Neural cell (in vitro differentiated cells): ENCODE data around the gene PODXL2.

ENCODE experiments used
- SMC3 ChIP-seq: fragments of 450-650 bp; conservative IDR thresholded peaks from 2 replicates; pipeline ENCODE4 v1.6.1; 2014; ENCODE audit warnings: antibody characterized with exemption, mild to moderate bottlenecking, moderate library complexity; ENCODE audit not compliant: poor library complexity
- TF ChIP-seq, protein P1 (sequence below): fragments of 450-650 bp; IDR thresholded peaks from 2 replicates; pipeline ENCODE4 v1.5.1; 2014; ENCODE audit warnings: antibody characterized with exemption, mild to moderate bottlenecking, moderate library complexity; ENCODE audit not compliant: poor library complexity, severe bottlenecking
- TF ChIP-seq, protein P2 (sequence below): IDR thresholded peaks from 2 replicates; pipeline ENCODE4 v1.6.1; 2012; ENCODE audit warnings: borderline replicate concordance

DNA sequence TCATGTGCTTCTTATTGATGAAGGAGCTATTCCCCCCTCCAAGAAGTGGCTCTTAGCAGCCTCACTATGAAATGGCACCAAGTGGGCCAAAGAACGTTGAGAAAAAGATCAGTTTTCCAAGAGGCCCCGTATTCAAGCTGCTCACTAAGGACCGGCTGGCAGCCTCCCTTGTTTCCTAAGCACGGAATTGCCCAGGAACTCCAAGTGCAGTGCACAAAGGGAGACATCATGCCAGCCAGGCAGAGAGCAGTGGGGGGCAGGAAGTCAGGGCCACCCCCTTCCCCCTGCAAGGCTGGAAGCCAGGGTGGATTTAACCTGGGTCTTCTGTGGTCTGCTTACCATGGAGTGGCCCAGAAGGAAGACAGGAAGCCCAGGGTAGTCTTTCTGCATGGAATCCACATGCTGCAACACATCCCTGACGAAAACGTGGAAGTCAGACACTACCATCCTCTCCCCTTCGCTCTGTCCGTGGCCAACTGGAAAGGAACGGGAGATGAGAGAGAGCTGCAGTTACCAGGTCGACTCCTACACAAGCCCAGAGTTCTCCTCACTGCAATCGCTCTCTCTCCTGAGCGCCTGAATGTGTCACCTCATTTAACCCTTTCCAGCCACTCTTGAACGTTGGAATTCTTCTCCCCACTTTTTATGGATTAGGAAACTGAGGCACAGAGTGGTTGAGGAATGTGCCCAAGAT is 93.3 kb downstream of the PODXL2 start:
- no peak for TF ChIP-seq SMC3
- TF ChIP-seq, protein P1, sequence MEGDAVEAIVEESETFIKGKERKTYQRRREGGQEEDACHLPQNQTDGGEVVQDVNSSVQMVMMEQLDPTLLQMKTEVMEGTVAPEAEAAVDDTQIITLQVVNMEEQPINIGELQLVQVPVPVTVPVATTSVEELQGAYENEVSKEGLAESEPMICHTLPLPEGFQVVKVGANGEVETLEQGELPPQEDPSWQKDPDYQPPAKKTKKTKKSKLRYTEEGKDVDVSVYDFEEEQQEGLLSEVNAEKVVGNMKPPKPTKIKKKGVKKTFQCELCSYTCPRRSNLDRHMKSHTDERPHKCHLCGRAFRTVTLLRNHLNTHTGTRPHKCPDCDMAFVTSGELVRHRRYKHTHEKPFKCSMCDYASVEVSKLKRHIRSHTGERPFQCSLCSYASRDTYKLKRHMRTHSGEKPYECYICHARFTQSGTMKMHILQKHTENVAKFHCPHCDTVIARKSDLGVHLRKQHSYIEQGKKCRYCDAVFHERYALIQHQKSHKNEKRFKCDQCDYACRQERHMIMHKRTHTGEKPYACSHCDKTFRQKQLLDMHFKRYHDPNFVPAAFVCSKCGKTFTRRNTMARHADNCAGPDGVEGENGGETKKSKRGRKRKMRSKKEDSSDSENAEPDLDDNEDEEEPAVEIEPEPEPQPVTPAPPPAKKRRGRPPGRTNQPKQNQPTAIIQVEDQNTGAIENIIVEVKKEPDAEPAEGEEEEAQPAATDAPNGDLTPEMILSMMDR: no peak
- TF ChIP-seq, protein P2, sequence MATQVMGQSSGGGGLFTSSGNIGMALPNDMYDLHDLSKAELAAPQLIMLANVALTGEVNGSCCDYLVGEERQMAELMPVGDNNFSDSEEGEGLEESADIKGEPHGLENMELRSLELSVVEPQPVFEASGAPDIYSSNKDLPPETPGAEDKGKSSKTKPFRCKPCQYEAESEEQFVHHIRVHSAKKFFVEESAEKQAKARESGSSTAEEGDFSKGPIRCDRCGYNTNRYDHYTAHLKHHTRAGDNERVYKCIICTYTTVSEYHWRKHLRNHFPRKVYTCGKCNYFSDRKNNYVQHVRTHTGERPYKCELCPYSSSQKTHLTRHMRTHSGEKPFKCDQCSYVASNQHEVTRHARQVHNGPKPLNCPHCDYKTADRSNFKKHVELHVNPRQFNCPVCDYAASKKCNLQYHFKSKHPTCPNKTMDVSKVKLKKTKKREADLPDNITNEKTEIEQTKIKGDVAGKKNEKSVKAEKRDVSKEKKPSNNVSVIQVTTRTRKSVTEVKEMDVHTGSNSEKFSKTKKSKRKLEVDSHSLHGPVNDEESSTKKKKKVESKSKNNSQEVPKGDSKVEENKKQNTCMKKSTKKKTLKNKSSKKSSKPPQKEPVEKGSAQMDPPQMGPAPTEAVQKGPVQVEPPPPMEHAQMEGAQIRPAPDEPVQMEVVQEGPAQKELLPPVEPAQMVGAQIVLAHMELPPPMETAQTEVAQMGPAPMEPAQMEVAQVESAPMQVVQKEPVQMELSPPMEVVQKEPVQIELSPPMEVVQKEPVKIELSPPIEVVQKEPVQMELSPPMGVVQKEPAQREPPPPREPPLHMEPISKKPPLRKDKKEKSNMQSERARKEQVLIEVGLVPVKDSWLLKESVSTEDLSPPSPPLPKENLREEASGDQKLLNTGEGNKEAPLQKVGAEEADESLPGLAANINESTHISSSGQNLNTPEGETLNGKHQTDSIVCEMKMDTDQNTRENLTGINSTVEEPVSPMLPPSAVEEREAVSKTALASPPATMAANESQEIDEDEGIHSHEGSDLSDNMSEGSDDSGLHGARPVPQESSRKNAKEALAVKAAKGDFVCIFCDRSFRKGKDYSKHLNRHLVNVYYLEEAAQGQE: no peak
